Endometrial microvascular endothelial cells (primary cell): ENCODE data around the gene TMEM72. TPM values are rescaled to one million over a fixed set of nuclear protein-coding genes. Genes with fewer than 3 reads are reported as not detected.

Experiments used
- in situ Hi-C: cut with HindIII; loops from 2 replicates; pipeline ENCODE4 v1.10.0; 2017; ENCODE audit warnings: low sequenced_read_pairs, low pct_unique_long_range_greater_than_20kb; ENCODE audit errors: inconsistent ontology term
- total RNA-seq: library from RNA; depleted of rRNA; stranded (reverse); fragments of >200 nt; gene quantifications from one replicate; pipeline ENCODE4 v1.2.3, GENCODE V29; 2015; ENCODE audit errors: inconsistent ontology term

TMEM72 gene
- total RNA-seq, 1 donor from 2014 or later: not detected

GRCh38 chr10:44971935-44972757 lies 61.0 kb downstream of the TMEM72 start:
- in situ Hi-C loops: no loop called here

GRCh38 chr10:44972874-44973306 lies 61.8 kb downstream of the TMEM72 start:
- in situ Hi-C loops: no loop called here

- in situ Hi-C loops: no loop called here
These were observed 62.4 kb downstream of the TMEM72 start for GRCh38 chr10:44973323-44974081.

- in situ Hi-C loops: no loop called here
These were observed 63.0 kb downstream of the TMEM72 start for GRCh38 chr10:44974082-44974627.

- in situ Hi-C loops: no loop called here
These were observed 63.7 kb downstream of the TMEM72 start for GRCh38 chr10:44974628-44975430.

- in situ Hi-C loops: no loop called here
These were observed 64.5 kb downstream of the TMEM72 start for GRCh38 chr10:44975431-44976331.

GRCh38 chr10:44976352-44977198 lies 65.4 kb downstream of the TMEM72 start:
- in situ Hi-C loops: no loop called here

GRCh38 chr10:44977287-44978212 lies 66.4 kb downstream of the TMEM72 start:
- in situ Hi-C loops: no loop called here

- in situ Hi-C loops: no loop called here
These were observed 67.1 kb downstream of the TMEM72 start for GRCh38 chr10:44978213-44978569.

GRCh38 chr10:44978570-44979280 lies 67.6 kb downstream of the TMEM72 start, which contains the start of gene DEPP1:
TSS of gene DEPP1 (minus strand) at chr10:44978809. CDS start at chr10:44978030, 779 bp downstream.
- in situ Hi-C loops: no loop called here

GRCh38 chr10:44979281-44980191 lies 68.4 kb downstream of the TMEM72 start:
- in situ Hi-C loops: no loop called here

GRCh38 chr10:44980309-44981171 lies 69.4 kb downstream of the TMEM72 start:
- in situ Hi-C loops: no loop called here

- in situ Hi-C loops: no loop called here
These were observed 70.3 kb downstream of the TMEM72 start for GRCh38 chr10:44981172-44982113.
